NB4 (cell line): ENCODE results near the gene NEU3.

ENCODE experiments used
- DNase-seq: peaks from one replicate; pipeline ENCODE4 v3.0.0; 2010; ENCODE audit warnings: low read depth
- H3K4me3 ChIP-seq: one replicate; pipeline ENCODE4 v1.5.1; 2011; ENCODE audit warnings: mild to moderate bottlenecking, low read depth, low read length, moderate library complexity
- CTCF ChIP-seq: IDR thresholded peaks from one replicate; pipeline ENCODE4 v1.5.1; 2012; ENCODE audit warnings: low read depth, low read length
- MAX ChIP-seq: IDR thresholded peaks from 2 replicates; pipeline ENCODE4 v1.6.1; 2011; ENCODE audit warnings: low read depth, low read length
- MYC ChIP-seq: IDR thresholded peaks from 2 replicates; pipeline ENCODE4 v1.6.1; 2011; ENCODE audit warnings: low read depth, low read length
- POLR2A ChIP-seq: IDR thresholded peaks from 2 replicates; pipeline ENCODE4 v1.6.1; 2011; ENCODE audit warnings: mild to moderate bottlenecking; ENCODE audit not compliant: insufficient read length; ENCODE audit errors: extremely low read depth

Gene NEU3

GRCh38 chr11:74980634-74981033 is 8.1 kb upstream of the NEU3 start:
- peak; percentile 12 for DNase-seq
- no peak overlapping the region for H3K4me3 ChIP-seq
- TF ChIP-seq MAX (no peak), CTCF (no peak), POLR2A (no peak), MYC (no peak)

GRCh38 chr11:74981888-74982287 is 6.8 kb upstream of the NEU3 start:
- no peak for DNase-seq
- TF ChIP-seq MAX = no peak
- no peak for TF ChIP-seq MYC
- no peak for TF ChIP-seq POLR2A
- TF ChIP-seq CTCF = no peak

GRCh38 chr11:74984070-74984469 is 4.7 kb upstream of the NEU3 start:
- DNase-seq = no peak
- no peak for TF ChIP-seq MAX
- no peak for TF ChIP-seq MYC
- TF ChIP-seq CTCF = no peak
- no peak for TF ChIP-seq POLR2A
- no peak overlapping the region for H3K4me3 ChIP-seq

More at GRCh38 chr11:74981888-74982287, 6.8 kb upstream of the NEU3 start:
- no peak overlapping the region for H3K4me3 ChIP-seq

- DNase-seq = no peak
- TF ChIP-seq CTCF = no peak
- TF ChIP-seq MAX = no peak
- TF ChIP-seq MYC = no peak
- TF ChIP-seq POLR2A = no peak
Observed at GRCh38 chr11:74984730-74985129, 4.0 kb upstream of the NEU3 start.

GRCh38 chr11:74989260-74989638 is 516 bp downstream of the NEU3 start:
- peak overlapping the region; percentile 93 for H3K4me3 ChIP-seq
- TF ChIP-seq MAX (0 out of 2 replicates have a peak, but pooled peaks have one; percentile 28), CTCF (no peak), POLR2A (no peak), MYC (no peak)
- peak; percentile 31 for DNase-seq

More at GRCh38 chr11:74984730-74985129, 4.0 kb upstream of the NEU3 start:
- H3K4me3 ChIP-seq = no peak overlapping the region

GRCh38 chr11:74990150-74990549 is 1.4 kb downstream of the NEU3 start:
- DNase-seq = peak; percentile 44
- peak overlapping the region; percentile 93 for H3K4me3 ChIP-seq
